ENCODE results near the gene SYT12.

GRCh38 chr11:67002921-67003411, 20.0 kb upstream of the SYT12 start:
- TF ChIP-seq CTCF (IDR thresholded peaks at IDR 0.05; ENCODE audit: extremely low read depth in 1 of 2, insufficient read depth in 1 of 2, low read depth in 1 of 2, low read length in 2 of 2): no peak
- no peak for TF ChIP-seq EZH2 (IDR thresholded peaks at IDR 0.05; ENCODE audit: borderline replicate concordance, low read depth, low read length, severe bottlenecking)
- TF ChIP-seq POLR2A (IDR thresholded peaks at IDR 0.05; ENCODE audit: low read depth, low read length): no peak
- TF ChIP-seq MYC (IDR thresholded peaks at IDR 0.05; ENCODE audit: low read depth, low read length): no peak
